VCaP (cell line): ENCODE results near the gene CDH13.

Source experiments
- H3K27ac ChIP-seq: fragments of 450-650 bp; 2 replicates; pipeline ENCODE4 v1.5.1; 2017
- TF ChIP-seq, protein P1 (sequence below): fragments of 450-650 bp; conservative IDR thresholded peaks from 2 replicates; pipeline ENCODE4 v1.5.1; 2017; ENCODE audit warnings: mild to moderate bottlenecking, moderate library complexity

The CDH13 gene

DNA sequence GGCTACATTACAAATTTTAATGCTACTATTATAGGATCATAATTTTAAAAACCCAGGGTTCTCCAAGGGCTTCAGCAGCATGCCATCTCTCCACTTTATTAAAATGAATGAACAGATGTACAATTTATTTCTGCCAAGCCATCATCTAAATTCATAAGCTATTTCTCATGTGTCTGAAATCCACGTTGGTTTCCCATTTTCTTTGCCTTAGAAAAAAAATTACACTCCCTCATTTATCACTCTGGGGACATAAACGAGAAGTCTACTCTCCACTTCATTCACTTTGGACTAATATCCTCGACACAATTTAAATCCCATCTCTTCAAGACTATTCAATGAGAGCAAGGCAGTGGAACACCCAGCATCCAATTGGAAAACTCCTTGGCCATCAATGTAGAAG, 1002.7 kb downstream of the CDH13 start:
- H3K27ac ChIP-seq: no peak overlapping the region
- TF ChIP-seq, protein P1, sequence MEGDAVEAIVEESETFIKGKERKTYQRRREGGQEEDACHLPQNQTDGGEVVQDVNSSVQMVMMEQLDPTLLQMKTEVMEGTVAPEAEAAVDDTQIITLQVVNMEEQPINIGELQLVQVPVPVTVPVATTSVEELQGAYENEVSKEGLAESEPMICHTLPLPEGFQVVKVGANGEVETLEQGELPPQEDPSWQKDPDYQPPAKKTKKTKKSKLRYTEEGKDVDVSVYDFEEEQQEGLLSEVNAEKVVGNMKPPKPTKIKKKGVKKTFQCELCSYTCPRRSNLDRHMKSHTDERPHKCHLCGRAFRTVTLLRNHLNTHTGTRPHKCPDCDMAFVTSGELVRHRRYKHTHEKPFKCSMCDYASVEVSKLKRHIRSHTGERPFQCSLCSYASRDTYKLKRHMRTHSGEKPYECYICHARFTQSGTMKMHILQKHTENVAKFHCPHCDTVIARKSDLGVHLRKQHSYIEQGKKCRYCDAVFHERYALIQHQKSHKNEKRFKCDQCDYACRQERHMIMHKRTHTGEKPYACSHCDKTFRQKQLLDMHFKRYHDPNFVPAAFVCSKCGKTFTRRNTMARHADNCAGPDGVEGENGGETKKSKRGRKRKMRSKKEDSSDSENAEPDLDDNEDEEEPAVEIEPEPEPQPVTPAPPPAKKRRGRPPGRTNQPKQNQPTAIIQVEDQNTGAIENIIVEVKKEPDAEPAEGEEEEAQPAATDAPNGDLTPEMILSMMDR: no peak

DNA sequence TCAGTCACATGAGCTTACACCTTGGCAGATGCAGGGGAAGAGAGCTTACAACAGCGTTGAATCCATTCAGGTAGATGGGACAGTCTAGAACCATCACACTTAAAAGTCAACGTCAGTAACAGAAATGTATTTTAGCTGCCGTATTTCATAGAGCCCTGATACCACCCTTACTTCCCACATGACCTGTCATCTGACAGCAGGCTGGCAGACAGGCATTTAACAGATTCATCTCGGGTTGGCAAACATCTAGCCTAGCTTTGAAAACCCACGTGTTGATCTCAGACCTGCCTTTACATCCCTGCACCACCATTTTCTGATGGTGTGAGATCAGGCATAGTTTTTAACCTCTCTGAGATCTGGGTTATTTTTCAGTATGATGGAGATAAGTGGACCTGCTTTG, 1003.1 kb downstream of the CDH13 start:
- TF ChIP-seq, protein P1: no peak
- no peak overlapping the region for H3K27ac ChIP-seq

DNA sequence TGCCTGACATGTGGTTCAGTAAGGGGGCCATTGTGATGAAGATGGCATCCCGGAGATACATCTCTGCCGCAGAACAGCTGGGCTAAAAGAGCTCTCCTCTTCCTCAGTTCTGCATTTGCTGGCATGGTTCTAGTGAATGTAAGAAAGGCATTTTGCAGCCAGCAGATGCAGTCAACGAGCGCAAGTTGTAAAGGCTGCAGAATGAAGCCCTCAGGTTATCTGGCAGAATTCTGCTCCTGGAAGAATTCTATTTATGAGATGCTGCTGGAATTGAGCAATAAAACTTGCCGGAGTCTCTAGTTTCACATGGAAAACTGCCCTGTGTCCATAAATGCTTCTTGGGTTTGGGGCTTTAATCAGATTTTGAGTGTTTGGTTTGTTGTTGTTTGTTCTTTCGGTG, 1004.2 kb downstream of the CDH13 start:
- TF ChIP-seq, protein P1: no peak
- no peak overlapping the region for H3K27ac ChIP-seq

DNA sequence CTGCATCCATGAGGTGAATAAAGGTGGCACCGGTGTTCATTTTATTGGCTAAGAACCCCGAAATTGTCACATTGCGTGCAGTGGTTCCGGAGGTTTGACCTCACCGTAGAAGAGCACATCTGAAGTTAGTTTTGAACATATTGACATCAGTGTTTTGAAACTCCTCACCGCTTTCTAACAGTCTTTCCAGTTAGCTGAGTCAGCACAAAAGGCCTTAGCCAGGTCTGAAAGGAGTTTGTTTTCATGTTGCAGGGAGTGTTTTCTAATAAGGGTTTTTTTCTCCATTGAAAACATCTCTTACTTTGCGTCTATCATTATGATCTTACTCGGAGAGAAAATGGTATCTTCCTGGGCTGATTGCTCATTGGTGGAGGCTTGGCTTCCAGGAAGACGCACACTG, 1006.5 kb downstream of the CDH13 start:
- H3K27ac ChIP-seq: no peak overlapping the region
- TF ChIP-seq, protein P1: no peak

DNA sequence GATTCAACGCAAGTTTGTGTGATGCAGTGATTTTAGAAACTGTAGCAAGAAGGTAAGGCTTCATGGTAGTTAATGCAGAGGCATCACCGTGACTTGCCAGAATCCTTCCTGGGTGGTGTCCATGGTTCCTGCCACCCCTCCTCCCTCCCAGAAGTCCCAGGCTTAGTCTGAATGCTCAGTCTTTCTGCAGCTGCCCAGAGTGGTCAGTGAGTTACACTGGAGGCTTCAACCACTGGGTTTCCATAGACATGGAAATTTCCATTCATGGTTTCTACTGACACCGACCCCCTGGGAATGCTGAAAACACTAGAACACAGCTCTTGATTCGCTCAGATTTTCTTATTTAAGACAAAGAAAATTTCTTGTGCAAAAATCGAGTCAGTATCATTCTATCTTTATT, 1021.6 kb downstream of the CDH13 start:
- TF ChIP-seq, protein P1: no peak
- H3K27ac ChIP-seq: no peak overlapping the region

DNA sequence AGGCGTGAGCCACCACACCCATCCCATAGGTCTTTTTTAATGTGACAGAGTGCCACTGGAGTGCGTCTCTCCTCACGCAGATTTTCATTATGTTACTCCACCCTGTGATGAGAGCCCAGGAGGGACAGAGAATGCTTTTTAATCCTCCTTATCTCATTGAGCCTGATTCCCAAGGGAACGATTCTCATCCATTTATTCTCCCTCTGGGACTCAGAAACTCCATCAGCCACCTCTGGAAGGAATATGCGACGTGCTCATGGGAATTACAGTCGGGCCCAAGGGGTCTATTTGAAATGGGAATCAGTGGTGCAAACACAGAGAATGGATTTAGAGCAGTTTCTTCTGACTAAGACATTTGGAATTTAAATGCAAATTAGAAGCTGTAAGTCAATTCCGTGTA, 1025.1 kb downstream of the CDH13 start:
- no peak overlapping the region for H3K27ac ChIP-seq
- TF ChIP-seq, protein P1: no peak

DNA sequence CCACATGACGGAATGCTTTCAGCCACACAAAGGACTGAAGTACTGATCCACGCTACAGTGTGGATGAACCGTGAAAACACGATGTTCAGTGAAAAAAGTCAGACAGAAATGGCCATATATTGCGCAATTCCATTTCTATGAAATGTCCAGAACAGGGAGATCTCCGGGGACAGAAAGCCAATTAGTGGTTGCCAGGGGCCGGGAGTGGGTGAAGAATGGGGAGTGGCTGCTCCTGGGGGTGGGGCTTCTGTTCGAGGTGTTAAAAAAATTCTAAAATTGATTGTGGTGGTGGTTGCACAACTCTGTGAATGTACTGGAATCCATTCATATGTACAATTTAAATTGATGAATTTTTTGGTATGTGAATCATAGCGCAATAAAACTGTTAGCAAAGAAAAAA, 1026.2 kb downstream of the CDH13 start:
- TF ChIP-seq, protein P1: no peak

DNA sequence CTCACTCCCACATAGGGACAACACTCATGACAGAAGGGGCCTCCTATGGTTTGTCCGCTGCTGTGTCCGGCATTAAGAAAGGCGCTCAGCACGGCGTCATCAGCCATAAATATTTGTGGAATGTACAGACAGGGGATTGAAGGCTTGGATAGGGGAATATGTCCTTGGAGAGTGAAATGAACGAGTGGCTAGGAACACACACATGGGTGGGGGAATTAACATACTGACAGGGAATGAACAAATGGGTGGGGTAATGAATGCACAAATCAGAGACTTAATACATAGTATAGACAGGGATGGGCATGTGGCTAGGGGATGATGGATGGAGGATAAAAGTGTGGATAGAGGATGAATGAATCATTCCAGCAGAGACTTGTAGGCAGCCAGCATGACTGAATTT, 1027.0 kb downstream of the CDH13 start:
- TF ChIP-seq, protein P1: no peak
- H3K27ac ChIP-seq: no peak overlapping the region

More for the DNA sequence above, 1026.2 kb downstream of the CDH13 start:
- H3K27ac ChIP-seq: no peak overlapping the region
